ENCODE results near the gene MYO5A.
"Not testable (repeated sequence)": the region's sequence is repeated elsewhere in the genome, so short reads cannot be mapped to it uniquely, and the experiment has no call there.

MYO5A gene

GRCh38 chr15:52566889-52567288, 38.2 kb upstream of the MYO5A start:
- no peak for TF ChIP-seq CTCF (IDR thresholded peaks at IDR 0.05; ENCODE audit: low read depth, low read length, missing control alignments)
- DNase-seq (ENCODE audit: extremely low read depth, low read depth), result no peak
- peak overlapping the region; percentile 94 for H3K4me3 ChIP-seq (replicated peaks; ENCODE audit: low read depth, low read length)

GRCh38 chr15:52565417-52566358, 37.0 kb upstream of the MYO5A start:
- H3K4me3 ChIP-seq (replicated peaks; ENCODE audit: low read depth, low read length); DNase-seq (ENCODE audit: extremely low read depth, low read depth): not testable (repeated sequence)

- no peak for TF ChIP-seq CTCF (IDR thresholded peaks at IDR 0.05; ENCODE audit: low read depth, low read length, missing control alignments)
- no peak for DNase-seq (ENCODE audit: extremely low read depth, low read depth)
- no peak overlapping the region for H3K4me3 ChIP-seq (replicated peaks; ENCODE audit: low read depth, low read length)
These were observed 34.9 kb upstream of the MYO5A start for GRCh38 chr15:52563501-52564060.

GRCh38 chr15:52559575-52559974, 30.9 kb upstream of the MYO5A start:
- no peak overlapping the region for H3K4me3 ChIP-seq (replicated peaks; ENCODE audit: low read depth, low read length)
- DNase-seq (ENCODE audit: extremely low read depth, low read depth), result no peak
- TF ChIP-seq CTCF (IDR thresholded peaks at IDR 0.05; ENCODE audit: low read depth, low read length, missing control alignments), result no peak

- no peak for TF ChIP-seq CTCF (IDR thresholded peaks at IDR 0.05; ENCODE audit: low read depth, low read length, missing control alignments)
- no peak overlapping the region for H3K4me3 ChIP-seq (replicated peaks; ENCODE audit: low read depth, low read length)
- DNase-seq (ENCODE audit: extremely low read depth, low read depth), result no peak
These were observed 30.3 kb upstream of the MYO5A start for GRCh38 chr15:52559022-52559421.

GRCh38 chr15:52558196-52558595, 29.5 kb upstream of the MYO5A start:
- H3K4me3 ChIP-seq (replicated peaks; ENCODE audit: low read depth, low read length), result no peak overlapping the region
- peak; percentile 36 for DNase-seq (ENCODE audit: extremely low read depth, low read depth)
- no peak for TF ChIP-seq CTCF (IDR thresholded peaks at IDR 0.05; ENCODE audit: low read depth, low read length, missing control alignments)

GRCh38 chr15:52557274-52557641, 28.6 kb upstream of the MYO5A start:
- H3K4me3 ChIP-seq (replicated peaks; ENCODE audit: low read depth, low read length), result no peak overlapping the region
- DNase-seq (ENCODE audit: extremely low read depth, low read depth), result no peak
- TF ChIP-seq CTCF (IDR thresholded peaks at IDR 0.05; ENCODE audit: low read depth, low read length, missing control alignments), result no peak
